ENCODE data around the gene CFAP119.
"Not testable (repeated sequence)": the region's sequence is repeated elsewhere in the genome, so short reads cannot be mapped to it uniquely, and the experiment has no call there.

The CFAP119 gene

GRCh38 chr16:30761928-30762902 lies at the start of gene CFAP119, which contains the start of gene RNF40:
Gene CFAP119, minus strand, starts transcription at chr16:30762062. Its CDS starts 314 bp downstream, at chr16:30761748.
Gene RNF40, plus strand, starts transcription at chr16:30762322. Its CDS starts 224 bp downstream, at chr16:30762546.
- in situ Hi-C loops (cut with HindIII; ENCODE audit: low pct_ligation_motif_present, low pct_unique_long_range_greater_than_20kb, low sequenced_read_pairs) = no loop called here

GRCh38 chr16:30809675-30810074 lies 47.8 kb upstream of the CFAP119 start:
- DNase-seq; in situ Hi-C loops (cut with HindIII; ENCODE audit: low pct_ligation_motif_present, low pct_unique_long_range_greater_than_20kb, low sequenced_read_pairs): not testable (repeated sequence)

More at GRCh38 chr16:30761928-30762902, at the start of gene CFAP119, which contains the start of gene RNF40:
- peak; percentile 99 for DNase-seq

GRCh38 chr16:30808890-30809426 lies 47.1 kb upstream of the CFAP119 start:
- in situ Hi-C loops (cut with HindIII; ENCODE audit: low pct_ligation_motif_present, low pct_unique_long_range_greater_than_20kb, low sequenced_read_pairs); DNase-seq: not testable (repeated sequence)

GRCh38 chr16:30808146-30808545 lies 46.3 kb upstream of the CFAP119 start:
- in situ Hi-C loops (cut with HindIII; ENCODE audit: low pct_ligation_motif_present, low pct_unique_long_range_greater_than_20kb, low sequenced_read_pairs) = no loop called here
- no peak for DNase-seq

GRCh38 chr16:30805370-30806169 lies 43.7 kb upstream of the CFAP119 start:
- in situ Hi-C loops (cut with HindIII; ENCODE audit: low pct_ligation_motif_present, low pct_unique_long_range_greater_than_20kb, low sequenced_read_pairs) = no loop called here
- peak; percentile 85 for DNase-seq

GRCh38 chr16:30805056-30805369 lies 43.2 kb upstream of the CFAP119 start:
- DNase-seq = no peak
- in situ Hi-C loops (cut with HindIII; ENCODE audit: low pct_ligation_motif_present, low pct_unique_long_range_greater_than_20kb, low sequenced_read_pairs) = no loop called here

GRCh38 chr16:30802936-30803335 lies 41.1 kb upstream of the CFAP119 start:
- no peak for DNase-seq

GRCh38 chr16:30797670-30798309 lies 35.9 kb upstream of the CFAP119 start:
- no peak for DNase-seq
- in situ Hi-C loops (cut with HindIII; ENCODE audit: low pct_ligation_motif_present, low pct_unique_long_range_greater_than_20kb, low sequenced_read_pairs) = loop anchor here (25.0 kb wide), 1 partner anchor 90 kb away; the partner anchor contains the start of genes BCL7C and CTF1

More at GRCh38 chr16:30802936-30803335, 41.1 kb upstream of the CFAP119 start:
- in situ Hi-C loops (cut with HindIII; ENCODE audit: low pct_ligation_motif_present, low pct_unique_long_range_greater_than_20kb, low sequenced_read_pairs) = no loop called here

- in situ Hi-C loops (cut with HindIII; ENCODE audit: low pct_ligation_motif_present, low pct_unique_long_range_greater_than_20kb, low sequenced_read_pairs) = loop anchor here (25.0 kb wide), 1 partner anchor 93 kb away; the partner anchor contains the start of genes BCL7C and CTF1
- no peak for DNase-seq
Observed at GRCh38 chr16:30794634-30795033, 32.8 kb upstream of the CFAP119 start.

GRCh38 chr16:30793508-30794069 lies 31.7 kb upstream of the CFAP119 start:
- in situ Hi-C loops (cut with HindIII; ENCODE audit: low pct_ligation_motif_present, low pct_unique_long_range_greater_than_20kb, low sequenced_read_pairs) = loop anchor here (25.0 kb wide), 1 partner anchor 94 kb away; the partner anchor contains the start of genes BCL7C and CTF1

GRCh38 chr16:30787613-30788378 lies 25.9 kb upstream of the CFAP119 start:
- DNase-seq = no peak
- in situ Hi-C loops (cut with HindIII; ENCODE audit: low pct_ligation_motif_present, low pct_unique_long_range_greater_than_20kb, low sequenced_read_pairs) = loop anchor here (25.0 kb wide), 1 partner anchor 100 kb away; the partner anchor contains the start of genes BCL7C and CTF1

More at GRCh38 chr16:30793508-30794069, 31.7 kb upstream of the CFAP119 start:
- DNase-seq = no peak

GRCh38 chr16:30786936-30787612 lies 25.2 kb upstream of the CFAP119 start, which contains the start of gene ZNF629:
Gene ZNF629, minus strand, starts transcription at chr16:30787205. Its CDS starts 2,723 bp downstream, at chr16:30784482.
- in situ Hi-C loops (cut with HindIII; ENCODE audit: low pct_ligation_motif_present, low pct_unique_long_range_greater_than_20kb, low sequenced_read_pairs) = loop anchor here (25.0 kb wide), 1 partner anchor 100 kb away; the partner anchor contains the start of genes BCL7C and CTF1
- DNase-seq = peak; percentile 65

- DNase-seq = peak; percentile 73
- in situ Hi-C loops (cut with HindIII; ENCODE audit: low pct_ligation_motif_present, low pct_unique_long_range_greater_than_20kb, low sequenced_read_pairs) = loop anchor here (25.0 kb wide), 1 partner anchor 101 kb away; the partner anchor contains the start of genes BCL7C and CTF1
Observed at GRCh38 chr16:30786115-30786935, 24.5 kb upstream of the CFAP119 start.

GRCh38 chr16:30785126-30786106 lies 23.6 kb upstream of the CFAP119 start:
- DNase-seq = no peak
- in situ Hi-C loops (cut with HindIII; ENCODE audit: low pct_ligation_motif_present, low pct_unique_long_range_greater_than_20kb, low sequenced_read_pairs) = loop anchor here (25.0 kb wide), 1 partner anchor 102 kb away; the partner anchor contains the start of genes BCL7C and CTF1

Data from ACHN (cell line).